Neuron (in vitro differentiated cells): ENCODE results near the gene CD248.
"Not testable (repeated sequence)": the region's sequence is repeated elsewhere in the genome, so short reads cannot be mapped to it uniquely, and the experiment has no call there.

Source experiments
- H2AFZ ChIP-seq: one replicate; pipeline ENCODE4 v1.6.1; 2013; ENCODE audit warnings: low read depth, mild to moderate bottlenecking, inconsistent platforms, low read length, moderate library complexity
- H3K27me3 ChIP-seq: one replicate; pipeline ENCODE4 v1.6.1; 2013; ENCODE audit warnings: low read length; ENCODE audit not compliant: insufficient read depth
- H3K36me3 ChIP-seq: one replicate; pipeline ENCODE4 v1.6.1; 2013; ENCODE audit warnings: low read length; ENCODE audit not compliant: insufficient read depth
- H3K4me1 ChIP-seq: one replicate; pipeline ENCODE4 v1.6.1; 2013; ENCODE audit warnings: low read length; ENCODE audit not compliant: insufficient read depth
- H3K4me3 ChIP-seq: 2 replicates; pipeline ENCODE4 v1.5.1; 2013; ENCODE audit warnings: mild to moderate bottlenecking, low read length, moderate library complexity
- H3K9me3 ChIP-seq: one replicate; pipeline ENCODE4 v1.6.1; 2013; ENCODE audit warnings: low read length

The CD248 gene

GRCh38 chr11:66317723-66318599, 1.1 kb upstream of the CD248 start:
- Histone ChIP-seq H3K9me3 (no peaks in the 10 kb centered on the region), H2AFZ (no peak overlapping the region), H3K4me3 (no peak overlapping the region), H3K4me1 (peaks cover 23% of the 10 kb centered on the region), H3K27me3 (no peaks in the 10 kb centered on the region), H3K36me3 (no peaks in the 10 kb centered on the region)

DNA sequence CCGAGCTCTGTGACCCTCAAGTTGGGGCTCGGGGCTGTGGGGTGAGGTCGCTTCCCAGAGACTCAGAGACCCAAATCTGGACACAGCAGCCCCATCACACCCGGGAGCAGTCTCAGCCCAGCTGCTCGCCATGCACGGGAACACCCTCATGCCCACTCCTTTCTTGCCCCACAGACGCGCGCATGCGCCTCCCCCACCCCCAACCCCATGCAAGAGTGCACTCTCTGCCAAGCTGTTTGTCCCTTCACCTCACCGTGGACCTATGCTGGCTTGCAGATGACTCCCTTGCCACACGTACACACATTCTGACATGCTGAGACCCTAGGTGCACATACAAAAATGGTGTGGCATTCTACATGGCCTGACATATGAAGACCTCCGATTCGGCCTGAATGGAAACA, 478 bp upstream of the CD248 start:
- H3K27me3 ChIP-seq, result no peaks in the 10 kb centered on the region
- H3K36me3 ChIP-seq, result no peaks in the 10 kb centered on the region
- H3K4me1 ChIP-seq, result peaks cover 23% of the 10 kb centered on the region
- no peak overlapping the region for H3K4me3 ChIP-seq
- no peaks in the 10 kb centered on the region for H3K9me3 ChIP-seq
- H2AFZ ChIP-seq, result no peak overlapping the region

GRCh38 chr11:66315921-66316811, 678 bp downstream of the CD248 start:
- no peak overlapping the region for H3K4me3 ChIP-seq
- peaks cover 23% of the 10 kb centered on the region for H3K4me1 ChIP-seq

GRCh38 chr11:66315498-66315885, 1.4 kb downstream of the CD248 start:
- H3K9me3 ChIP-seq, result no peaks in the 10 kb centered on the region
- no peak overlapping the region for H3K4me3 ChIP-seq
- no peaks in the 10 kb centered on the region for H3K27me3 ChIP-seq
- H3K4me1 ChIP-seq, result peaks cover 23% of the 10 kb centered on the region
- no peaks in the 10 kb centered on the region for H3K36me3 ChIP-seq
- no peak overlapping the region for H2AFZ ChIP-seq

More at GRCh38 chr11:66315921-66316811, 678 bp downstream of the CD248 start:
- H3K9me3 ChIP-seq, result no peaks in the 10 kb centered on the region
- no peaks in the 10 kb centered on the region for H3K27me3 ChIP-seq
- H2AFZ ChIP-seq, result no peak overlapping the region
- H3K36me3 ChIP-seq, result no peaks in the 10 kb centered on the region

DNA sequence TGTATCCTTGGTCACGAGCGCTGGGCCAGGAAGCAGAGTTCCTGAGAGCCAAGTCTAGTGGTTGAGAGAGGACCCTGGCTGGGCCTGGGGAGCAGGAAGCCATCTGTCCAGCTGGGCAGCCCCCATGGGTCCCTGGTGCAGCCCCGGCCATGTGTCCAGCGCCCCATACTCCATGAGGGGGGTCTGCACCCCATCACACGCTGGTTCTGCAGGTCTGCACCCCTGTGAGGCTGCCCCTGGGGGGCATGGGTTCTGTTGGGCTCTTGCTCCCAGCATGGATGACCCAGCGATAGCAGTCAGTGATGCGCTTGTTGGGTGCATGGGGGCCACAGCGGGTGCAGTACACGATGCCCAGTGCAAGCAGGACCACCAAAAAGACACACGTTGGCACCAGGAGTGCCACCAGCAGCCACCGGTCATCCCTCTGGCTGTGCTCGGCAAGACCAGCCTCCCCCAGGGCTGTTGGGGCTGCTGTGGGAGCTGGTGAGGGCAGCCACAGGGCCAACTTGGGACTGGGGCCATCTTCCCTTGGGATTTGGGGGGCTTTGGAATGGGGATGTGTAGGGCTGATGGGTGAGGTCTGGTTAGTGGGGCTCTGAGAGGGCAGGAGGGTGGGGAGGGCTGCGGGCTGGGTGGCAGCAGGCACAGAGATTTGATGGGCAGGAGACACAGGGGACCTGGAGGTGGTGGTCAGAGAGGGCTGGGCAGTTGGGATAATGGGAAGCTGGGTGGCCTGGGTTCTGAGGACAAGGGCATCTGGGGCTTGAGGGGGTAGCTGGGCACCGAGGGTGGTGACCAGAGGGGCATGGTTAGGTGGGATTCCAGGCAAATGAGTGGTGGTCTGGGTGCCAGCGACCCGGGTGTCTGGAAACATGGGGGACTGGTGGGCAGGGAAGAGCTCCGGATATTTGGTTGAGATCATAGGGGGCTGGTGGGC, 2.0 kb downstream of the CD248 start:
- no peaks in the 10 kb centered on the region for H3K9me3 ChIP-seq
- H2AFZ ChIP-seq, result no peak overlapping the region
- no peaks in the 10 kb centered on the region for H3K36me3 ChIP-seq
- H3K4me3 ChIP-seq, result no peak overlapping the region
- H3K4me1 ChIP-seq, result peaks cover 23% of the 10 kb centered on the region
- H3K27me3 ChIP-seq, result no peaks in the 10 kb centered on the region

DNA sequence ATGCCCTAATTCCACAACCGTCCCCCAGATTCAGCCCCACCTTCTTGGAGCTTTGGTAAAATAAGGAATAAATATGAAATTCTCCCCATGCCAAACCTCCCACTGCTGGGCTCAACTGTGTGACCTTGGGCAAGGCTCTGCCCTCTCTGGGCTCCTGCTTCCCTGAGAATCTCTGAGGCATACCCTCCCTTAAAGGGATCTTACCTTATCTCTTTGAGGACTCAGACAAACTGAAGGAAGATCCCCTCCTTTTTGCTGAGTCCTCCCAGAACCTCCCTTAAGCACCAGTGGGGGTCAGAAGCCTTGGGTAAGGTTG, 2.7 kb downstream of the CD248 start:
- H2AFZ ChIP-seq, result no peak overlapping the region
- H3K36me3 ChIP-seq, result no peaks in the 10 kb centered on the region
- H3K4me3 ChIP-seq, result no peak overlapping the region
- H3K9me3 ChIP-seq, result no peaks in the 10 kb centered on the region
- no peaks in the 10 kb centered on the region for H3K27me3 ChIP-seq
- H3K4me1 ChIP-seq, result peaks cover 23% of the 10 kb centered on the region

DNA sequence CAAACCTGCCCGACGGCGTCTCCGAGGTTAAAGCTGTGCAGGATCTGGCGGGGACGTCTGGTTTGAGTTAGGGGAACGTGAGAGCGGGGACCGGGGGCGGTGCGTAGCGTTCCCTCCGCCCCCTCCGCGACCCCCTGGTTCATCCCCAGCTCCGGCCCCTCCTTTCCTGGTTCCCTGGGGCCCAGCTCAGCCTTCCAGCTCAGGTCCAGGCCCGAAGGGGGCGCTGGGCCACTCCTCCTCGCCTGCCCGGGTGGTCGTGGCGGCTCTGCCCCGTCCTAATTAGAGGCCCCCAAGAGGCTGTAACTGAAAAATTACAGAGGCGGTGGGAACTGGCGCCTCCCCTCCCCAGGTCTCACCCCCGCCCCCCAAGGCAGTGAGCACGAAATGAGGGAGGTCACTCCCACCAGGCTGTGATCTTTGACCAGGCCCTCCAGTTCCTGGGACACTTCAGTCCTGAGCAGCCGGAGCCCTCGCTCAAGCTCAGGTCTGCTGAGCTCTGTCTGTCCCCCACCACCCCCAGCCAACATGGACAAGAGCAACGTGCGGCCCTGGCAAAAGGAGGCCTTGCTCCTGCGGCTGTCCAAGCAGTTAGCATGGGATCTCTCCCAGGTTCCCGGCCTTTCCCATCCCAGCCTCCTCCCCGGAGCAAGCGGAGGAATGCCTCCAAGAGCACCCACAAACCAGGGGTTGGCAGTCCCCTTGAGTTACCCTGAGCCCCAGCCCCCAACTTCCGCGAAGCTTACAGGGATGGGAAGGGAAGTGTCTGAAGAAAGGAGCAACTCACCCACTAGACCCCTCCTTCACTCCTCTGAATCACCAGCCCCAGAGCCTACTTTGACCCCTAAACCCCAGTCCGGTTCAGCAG, 3.3 kb downstream of the CD248 start:
- Histone ChIP-seq H3K9me3 (no peaks in the 10 kb centered on the region), H3K4me1 (peaks cover 23% of the 10 kb centered on the region), H3K36me3 (no peaks in the 10 kb centered on the region), H3K27me3 (no peaks in the 10 kb centered on the region), H2AFZ (peak overlapping the region; percentile 43), H3K4me3 (peak overlapping the region; percentile 36)

DNA sequence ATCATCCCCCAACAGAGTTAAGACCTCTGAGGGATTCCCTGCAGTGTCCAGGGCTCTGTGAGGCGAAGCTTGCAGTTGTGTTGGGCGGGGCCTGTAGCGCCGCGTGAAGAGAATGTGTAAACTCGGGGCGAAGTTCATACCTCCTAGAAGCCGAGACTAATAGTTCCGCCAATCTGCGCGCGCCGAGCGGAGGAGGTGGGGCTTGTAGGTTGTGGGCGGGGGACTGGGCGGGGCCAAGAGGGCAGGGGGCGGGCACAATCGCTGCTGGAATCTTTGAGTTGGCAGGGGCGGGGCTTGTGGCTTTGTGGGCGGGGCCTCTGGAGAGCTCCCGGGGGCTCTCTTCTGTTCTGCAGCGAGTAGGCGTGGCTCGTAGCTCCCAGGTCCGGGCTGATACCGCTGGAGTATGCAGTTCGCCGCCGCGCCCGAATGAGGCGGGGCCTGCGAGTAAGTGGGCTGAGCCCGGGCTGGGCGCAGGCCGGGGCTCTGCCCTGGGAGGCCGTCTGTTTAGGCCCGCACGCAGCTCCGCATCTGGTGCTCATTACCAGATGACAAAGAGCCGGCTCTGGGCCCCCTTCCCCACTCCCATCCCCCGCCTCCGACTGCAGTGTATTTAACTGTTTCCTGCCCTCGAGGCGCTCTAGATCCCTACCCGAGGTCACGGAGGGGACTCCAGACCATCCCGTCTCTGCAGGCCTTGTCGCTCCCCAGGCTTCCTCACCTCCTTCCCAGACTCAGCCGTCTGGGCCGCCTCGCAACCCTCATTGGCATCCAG, 4.1 kb downstream of the CD248 start:
- Histone ChIP-seq H3K27me3 (no peaks in the 10 kb centered on the region), H3K4me3 (peak overlapping the region; percentile 50), H2AFZ (peak overlapping the region; percentile 58), H3K9me3 (no peaks in the 10 kb centered on the region), H3K4me1 (peaks cover 15% of the 10 kb centered on the region), H3K36me3 (no peaks in the 10 kb centered on the region)

- Histone ChIP-seq H3K4me3 (peak overlapping the region; percentile 50), H3K27me3 (no peaks in the 10 kb centered on the region), H3K9me3 (no peaks in the 10 kb centered on the region), H3K36me3 (no peaks in the 10 kb centered on the region), H2AFZ (peak overlapping the region; percentile 58), H3K4me1 (peaks cover 8% of the 10 kb centered on the region)
These were observed 4.8 kb downstream of the CD248 start for GRCh38 chr11:66311965-66312548.

DNA sequence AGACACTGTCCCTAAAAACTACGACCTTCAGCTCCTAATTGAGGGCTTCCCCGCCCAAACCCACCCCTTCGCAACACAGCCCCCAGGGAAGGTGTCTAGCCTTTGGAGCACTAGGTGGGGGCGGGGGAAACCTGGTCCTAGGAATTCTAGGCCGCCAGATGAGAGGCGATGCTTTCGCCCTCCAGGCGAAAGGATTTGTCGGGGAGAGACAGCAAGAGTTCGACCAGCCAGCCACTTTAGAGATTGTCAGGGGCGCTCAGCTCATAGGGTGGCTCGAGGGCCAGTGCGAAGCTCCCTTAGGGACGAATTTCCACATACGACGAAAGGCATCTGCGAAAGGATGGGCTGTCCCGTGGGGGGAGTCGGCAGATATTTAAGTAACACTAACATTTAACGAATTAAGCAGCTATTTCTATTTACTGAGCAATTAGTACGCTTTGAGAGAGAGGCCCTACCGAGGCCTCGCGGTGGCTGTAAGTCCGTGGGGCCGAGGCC, 5.3 kb downstream of the CD248 start:
- peaks cover 4% of the 10 kb centered on the region for H3K4me1 ChIP-seq
- H2AFZ ChIP-seq, result peak overlapping the region; percentile 58
- H3K9me3 ChIP-seq, result no peaks in the 10 kb centered on the region
- H3K4me3 ChIP-seq, result peak overlapping the region; percentile 50
- H3K27me3 ChIP-seq, result no peaks in the 10 kb centered on the region
- no peaks in the 10 kb centered on the region for H3K36me3 ChIP-seq

DNA sequence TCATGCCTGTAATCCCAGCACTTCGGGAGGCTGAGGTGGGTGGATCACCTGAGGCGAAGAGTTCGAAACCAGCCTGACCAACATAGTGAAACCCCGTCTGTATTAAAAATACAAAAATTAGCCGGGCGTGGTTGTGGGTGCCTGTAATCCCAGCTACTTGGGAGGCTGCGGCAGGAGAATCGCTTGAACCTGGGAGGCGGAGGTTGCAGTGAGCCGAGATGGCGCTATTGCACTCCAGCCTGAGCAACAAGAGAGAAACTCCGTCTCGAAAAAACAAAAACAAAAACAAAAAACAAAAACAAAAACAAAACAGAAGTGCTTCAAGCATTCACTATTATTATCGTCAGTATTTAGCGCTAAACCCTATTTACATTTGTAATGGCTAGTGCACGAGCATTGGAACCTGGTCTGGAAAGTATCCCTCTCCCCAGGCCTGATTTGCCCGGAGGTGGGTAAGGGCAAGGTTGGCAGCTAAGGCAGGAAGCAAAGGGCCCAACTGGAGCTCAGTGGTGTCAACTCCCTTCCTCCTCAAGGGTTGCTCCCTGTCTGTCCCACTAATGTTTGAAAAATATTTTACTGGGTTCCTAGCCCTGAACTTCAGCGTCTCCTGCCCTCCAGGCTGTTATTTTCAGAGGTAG, 5.9 kb downstream of the CD248 start:
- not testable (repeated sequence) for H3K27me3 ChIP-seq

More for the DNA sequence above, 5.9 kb downstream of the CD248 start:
- H3K4me1 ChIP-seq, H3K9me3 ChIP-seq, H2AFZ ChIP-seq, H3K36me3 ChIP-seq, H3K4me3 ChIP-seq: not testable (repeated sequence)
